Central memory CD8-positive, alpha-beta T cell (primary cell): ENCODE results near the gene BTBD16.

Source experiments
- ATAC-seq: fragments of 150-1000 bp; cut with Tn5 transposase; replicated peaks from 2 replicates; pipeline ENCODE4 v1.10.0; 2022; ENCODE audit warnings: mild to moderate bottlenecking, moderate FRiP score, moderate number of reproducible peaks; ENCODE audit not compliant: poor library complexity, severe bottlenecking; ENCODE audit errors: extremely low read depth
- DNase-seq, 2 donors: peaks; one replicate each; pipeline ENCODE4 v3.0.0; 2021; ENCODE audit warnings: low spot score in 2 of 2
- H3K27ac Mint-ChIP-seq: one replicate; pipeline ENCODE4 v1.8.0; 2022; ENCODE audit warnings: low read depth, mild to moderate bottlenecking, moderate library complexity, mixed read lengths
- H3K27me3 Mint-ChIP-seq: one replicate; pipeline ENCODE4 v1.8.0; 2022; ENCODE audit warnings: mixed read lengths
- H3K36me3 Mint-ChIP-seq: one replicate; pipeline ENCODE4 v1.8.0; 2022; ENCODE audit warnings: mild to moderate bottlenecking, moderate library complexity, mixed read lengths; ENCODE audit not compliant: insufficient read depth
- H3K4me1 Mint-ChIP-seq: one replicate; pipeline ENCODE4 v1.8.0; 2022; ENCODE audit warnings: mixed read lengths
- H3K4me3 Mint-ChIP-seq: one replicate; pipeline ENCODE4 v1.8.0; 2022; ENCODE audit warnings: mild to moderate bottlenecking, moderate library complexity, mixed read lengths
- H3K9me3 Mint-ChIP-seq: one replicate; pipeline ENCODE4 v1.8.0; 2022; ENCODE audit warnings: mixed read lengths

The BTBD16 gene

DNA sequence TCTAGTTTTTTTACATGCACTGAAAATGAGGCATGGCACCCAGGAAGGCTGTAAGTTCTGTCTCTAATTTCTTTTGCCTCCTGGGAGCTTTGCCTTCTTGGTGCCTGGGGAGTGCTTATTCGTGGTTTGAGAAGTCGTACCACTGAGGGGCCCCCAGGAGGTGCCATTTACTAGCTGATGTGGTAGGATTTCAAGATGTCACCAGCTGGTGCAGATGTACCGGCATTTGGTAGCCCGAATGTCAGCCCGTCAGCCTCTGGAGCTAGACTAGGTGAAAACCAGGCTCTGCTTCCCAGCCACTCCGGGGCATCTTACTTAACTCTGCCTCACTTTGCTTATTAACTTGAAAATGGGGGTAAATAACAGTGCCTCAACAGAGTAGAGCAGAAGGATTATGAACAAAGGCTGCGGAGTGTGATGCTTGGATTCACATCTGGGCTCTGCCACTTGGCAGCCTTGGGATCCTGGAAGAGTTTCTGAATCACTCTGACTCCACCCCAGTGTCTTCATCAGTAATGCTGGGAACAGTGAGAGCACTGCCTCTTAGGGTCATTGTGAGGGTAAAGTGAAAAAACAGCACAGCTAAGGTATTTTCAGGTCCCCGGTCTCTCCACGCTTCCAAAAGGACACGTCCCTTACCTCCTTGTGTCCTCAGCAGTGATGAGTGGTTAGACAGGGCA, 31.4 kb upstream of the BTBD16 start:
- H3K36me3 Mint-ChIP-seq, result no peaks in the 10 kb centered on the region
- ATAC-seq (no peak), DNase-seq (no peak)
- H3K27me3 Mint-ChIP-seq, result peaks cover 17% of the 10 kb centered on the region
- no peaks in the 10 kb centered on the region for H3K4me1 Mint-ChIP-seq
- H3K27ac Mint-ChIP-seq, result no peak overlapping the region
- no peak overlapping the region for H3K4me3 Mint-ChIP-seq
- no peaks in the 10 kb centered on the region for H3K9me3 Mint-ChIP-seq

DNA sequence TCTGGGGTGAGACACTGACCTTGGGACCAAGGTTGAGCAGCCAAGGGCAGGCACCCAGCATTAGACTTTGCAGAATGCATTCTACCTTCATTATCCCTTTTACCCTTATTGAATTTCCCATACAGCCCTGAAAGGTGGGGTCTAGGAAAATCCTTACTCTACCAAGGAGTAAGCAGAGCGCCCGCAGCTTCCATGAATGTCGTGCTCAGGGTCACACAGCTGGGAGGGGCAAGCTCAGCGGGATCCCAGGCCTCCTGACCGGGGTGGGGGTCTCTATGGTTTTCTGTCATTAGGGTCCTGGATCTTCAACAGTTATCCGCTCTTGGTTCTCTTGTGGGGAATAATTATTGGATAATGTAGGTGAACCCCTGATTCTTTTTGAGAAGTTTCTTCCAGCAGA, 30.7 kb upstream of the BTBD16 start:
- H3K27ac Mint-ChIP-seq, result no peak overlapping the region
- no peaks in the 10 kb centered on the region for H3K36me3 Mint-ChIP-seq
- ATAC-seq (no peak), DNase-seq (no peak)
- H3K27me3 Mint-ChIP-seq, result peaks cover 17% of the 10 kb centered on the region
- no peak overlapping the region for H3K4me3 Mint-ChIP-seq
- H3K4me1 Mint-ChIP-seq, result no peaks in the 10 kb centered on the region
- no peaks in the 10 kb centered on the region for H3K9me3 Mint-ChIP-seq

DNA sequence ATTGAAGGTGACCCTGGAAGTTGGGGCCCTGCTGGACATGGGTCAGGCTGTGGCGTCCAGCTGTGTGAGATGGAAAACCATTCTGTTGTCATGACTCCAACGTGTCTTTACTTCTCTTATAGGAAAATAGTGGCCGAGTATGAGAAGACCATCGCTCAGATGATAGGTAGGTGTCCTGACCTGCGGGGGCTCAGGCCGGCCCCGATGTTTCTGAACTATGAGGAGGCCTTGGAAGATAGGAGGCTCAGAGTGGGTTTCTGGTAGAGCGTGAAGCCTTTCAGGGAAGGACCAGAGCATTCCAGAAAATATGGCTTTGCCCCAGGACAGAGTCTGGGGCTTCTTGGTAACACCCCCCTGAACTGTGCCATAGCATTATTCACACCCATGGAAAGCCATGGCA, 29.3 kb upstream of the BTBD16 start:
- H3K4me3 Mint-ChIP-seq, result no peak overlapping the region
- H3K27me3 Mint-ChIP-seq, result peaks cover 14% of the 10 kb centered on the region
- no peaks in the 10 kb centered on the region for H3K9me3 Mint-ChIP-seq
- no peaks in the 10 kb centered on the region for H3K36me3 Mint-ChIP-seq
- H3K27ac Mint-ChIP-seq, result no peak overlapping the region
- H3K4me1 Mint-ChIP-seq, result no peaks in the 10 kb centered on the region
- DNase-seq (no peak), ATAC-seq (no peak)

DNA sequence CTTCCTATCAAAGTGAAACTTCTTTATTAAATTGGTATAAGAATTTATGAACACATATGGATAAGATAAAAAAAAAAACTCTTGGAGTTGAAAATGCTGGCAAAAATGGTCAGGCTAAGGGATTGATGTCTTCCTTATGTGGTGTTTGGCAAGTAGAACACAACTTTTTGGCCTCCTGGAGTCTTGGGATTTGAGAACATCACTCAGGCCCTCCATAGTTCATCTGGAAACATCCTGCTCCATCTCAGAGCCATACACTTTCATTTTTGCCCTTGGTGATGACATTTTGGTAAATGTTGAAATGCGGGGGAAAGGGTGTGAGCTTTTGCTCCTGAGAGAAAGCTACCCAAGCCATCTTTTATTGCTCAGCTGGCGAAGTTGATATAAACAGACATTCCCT, 27.5 kb upstream of the BTBD16 start:
- no peaks in the 10 kb centered on the region for H3K36me3 Mint-ChIP-seq

DNA sequence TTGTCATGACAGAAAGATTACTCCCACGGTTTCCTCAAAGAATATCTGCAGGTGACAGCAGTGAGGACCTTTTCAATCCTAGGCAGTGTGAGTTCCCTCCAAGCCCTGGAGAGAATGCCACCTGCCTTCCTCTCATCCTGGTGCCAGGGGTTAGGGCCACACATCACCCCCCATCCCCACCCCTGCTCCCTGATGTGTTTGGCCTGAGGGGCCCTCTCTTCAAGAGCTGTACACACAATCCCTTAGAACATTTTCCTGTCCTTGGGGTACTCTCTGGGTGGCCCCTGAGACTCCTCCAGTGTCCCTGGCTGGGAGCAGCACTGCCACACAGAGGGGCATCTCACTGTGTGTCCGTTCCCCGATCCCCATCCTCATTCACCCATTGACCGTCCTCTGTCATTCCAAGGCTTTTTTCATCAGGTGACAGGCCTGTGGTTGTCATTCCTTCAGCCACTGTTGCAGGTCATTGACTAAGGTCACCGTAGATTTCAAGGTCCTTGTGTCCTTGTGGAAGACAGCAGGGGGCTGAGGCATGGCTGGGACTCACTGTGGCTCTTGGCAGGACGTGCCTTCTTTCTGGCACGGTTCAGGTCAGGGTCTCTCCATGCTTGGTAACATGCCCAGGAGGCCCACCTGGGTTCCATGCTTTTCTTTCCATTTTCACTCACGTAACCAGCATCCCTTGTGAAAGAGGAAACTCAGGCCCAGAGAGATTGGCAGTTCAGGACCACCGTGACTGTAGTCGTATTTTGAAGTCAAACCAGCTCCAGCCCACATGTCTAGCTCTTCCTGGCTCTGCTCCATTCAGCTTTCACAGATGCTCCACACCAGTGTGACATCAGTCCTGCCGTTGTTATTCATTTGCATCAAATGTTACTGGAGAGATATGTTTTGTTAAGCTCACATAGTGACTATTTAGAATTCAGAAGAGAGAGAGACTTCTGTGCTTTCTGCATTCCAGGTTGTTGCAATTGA, 26.8 kb upstream of the BTBD16 start:
- Mint-ChIP-seq H3K27ac (no peak overlapping the region), H3K9me3 (no peaks in the 10 kb centered on the region), H3K36me3 (no peaks in the 10 kb centered on the region), H3K4me1 (no peaks in the 10 kb centered on the region), H3K4me3 (no peak overlapping the region), H3K27me3 (peaks cover 30% of the 10 kb centered on the region)
- no peak for ATAC-seq
- no peak for DNase-seq

More for the DNA sequence above, 27.5 kb upstream of the BTBD16 start:
- no peaks in the 10 kb centered on the region for H3K4me1 Mint-ChIP-seq
- H3K9me3 Mint-ChIP-seq, result no peaks in the 10 kb centered on the region
- no peak for ATAC-seq
- no peak overlapping the region for H3K27ac Mint-ChIP-seq
- DNase-seq, result no peak
- no peak overlapping the region for H3K4me3 Mint-ChIP-seq
- H3K27me3 Mint-ChIP-seq, result peaks cover 22% of the 10 kb centered on the region

DNA sequence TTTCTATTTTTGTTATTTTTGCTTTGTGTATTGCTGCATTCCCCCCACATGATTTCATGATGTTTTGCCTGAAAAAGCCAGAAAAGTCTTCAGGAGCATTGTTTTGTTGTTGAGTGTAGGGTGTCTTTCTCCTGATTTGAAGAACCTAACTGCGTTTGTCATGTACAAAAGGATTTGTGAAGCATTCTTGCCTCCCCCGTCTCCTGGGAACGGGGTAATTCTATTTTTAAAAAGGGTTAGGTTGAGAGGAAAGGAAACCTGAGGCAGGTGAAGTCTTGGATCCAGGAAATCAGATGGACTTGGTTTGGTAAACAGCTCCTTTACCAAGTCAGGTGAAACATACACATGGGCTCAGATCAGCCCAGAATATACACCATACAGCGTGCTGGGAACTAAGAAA, 26.0 kb upstream of the BTBD16 start:
- H3K27ac Mint-ChIP-seq, result no peak overlapping the region
- no peak for DNase-seq
- no peaks in the 10 kb centered on the region for H3K9me3 Mint-ChIP-seq
- no peaks in the 10 kb centered on the region for H3K4me1 Mint-ChIP-seq
- H3K27me3 Mint-ChIP-seq, result peaks cover 36% of the 10 kb centered on the region
- no peak for ATAC-seq
- no peak overlapping the region for H3K4me3 Mint-ChIP-seq
- H3K36me3 Mint-ChIP-seq, result no peaks in the 10 kb centered on the region

DNA sequence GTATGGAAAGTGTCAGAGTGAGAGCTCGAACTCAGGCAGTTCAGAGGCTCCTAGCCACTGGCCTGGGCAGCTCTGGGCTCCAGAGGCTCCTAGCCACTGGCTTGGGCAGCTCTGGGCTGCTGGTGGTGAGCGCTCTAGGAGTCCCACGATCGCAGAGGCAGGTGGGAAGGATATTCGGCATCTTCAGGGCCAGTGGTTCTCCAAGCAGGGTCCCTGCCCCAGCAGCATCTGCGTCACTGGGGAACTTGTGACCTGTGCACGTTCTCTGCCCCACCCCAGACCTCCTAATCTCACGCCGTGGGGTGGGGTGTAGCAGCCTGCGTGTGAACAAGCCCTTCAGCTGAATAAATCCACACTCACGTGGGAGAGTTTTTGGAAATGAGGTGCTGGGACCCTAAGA, 25.2 kb upstream of the BTBD16 start:
- H3K27ac Mint-ChIP-seq, result no peak overlapping the region
- H3K36me3 Mint-ChIP-seq, result no peaks in the 10 kb centered on the region
- DNase-seq, result no peak
- no peaks in the 10 kb centered on the region for H3K9me3 Mint-ChIP-seq
- no peak overlapping the region for H3K4me3 Mint-ChIP-seq
- H3K4me1 Mint-ChIP-seq, result no peaks in the 10 kb centered on the region
- peaks cover 36% of the 10 kb centered on the region for H3K27me3 Mint-ChIP-seq
- no peak for ATAC-seq

DNA sequence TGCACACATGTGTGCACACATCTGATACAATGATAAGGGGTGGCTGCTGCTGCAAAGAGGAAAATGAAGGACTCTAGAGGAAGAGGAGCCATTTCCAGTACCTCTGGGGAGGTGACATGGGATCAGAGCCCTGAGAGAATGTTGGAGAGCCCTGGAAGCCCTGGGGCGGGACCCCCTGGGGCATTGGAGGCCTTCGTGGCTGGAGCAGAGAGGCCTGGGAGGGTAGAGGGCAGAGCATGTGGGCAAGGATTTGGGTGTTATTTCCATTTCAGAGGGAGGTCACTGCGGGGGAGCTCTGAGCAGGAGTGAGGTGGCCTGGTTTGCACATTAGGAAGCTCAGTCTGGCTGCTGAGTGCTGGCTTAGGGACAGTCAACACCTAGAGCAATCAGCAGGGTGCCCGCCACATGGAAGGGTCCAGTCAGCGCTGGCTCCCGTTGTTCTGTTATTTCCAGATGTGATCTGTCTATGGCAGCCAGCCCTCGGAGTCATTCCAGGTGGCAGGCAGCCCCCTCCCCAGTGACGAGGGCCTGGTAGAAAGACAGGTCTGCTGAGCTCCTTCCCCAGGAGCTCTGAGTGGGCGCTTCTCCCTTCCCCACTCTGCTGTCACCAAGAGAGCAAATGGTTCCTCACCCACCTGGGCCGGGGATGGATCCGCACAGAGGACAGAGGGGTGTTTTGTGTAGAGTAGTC, 24.1 kb upstream of the BTBD16 start:
- H3K4me1 Mint-ChIP-seq, result no peaks in the 10 kb centered on the region
- ATAC-seq (no peak), DNase-seq (no peak)
- H3K27ac Mint-ChIP-seq, result no peak overlapping the region
- peaks cover 36% of the 10 kb centered on the region for H3K27me3 Mint-ChIP-seq
- H3K9me3 Mint-ChIP-seq, result no peaks in the 10 kb centered on the region
- no peak overlapping the region for H3K4me3 Mint-ChIP-seq
- H3K36me3 Mint-ChIP-seq, result no peaks in the 10 kb centered on the region

DNA sequence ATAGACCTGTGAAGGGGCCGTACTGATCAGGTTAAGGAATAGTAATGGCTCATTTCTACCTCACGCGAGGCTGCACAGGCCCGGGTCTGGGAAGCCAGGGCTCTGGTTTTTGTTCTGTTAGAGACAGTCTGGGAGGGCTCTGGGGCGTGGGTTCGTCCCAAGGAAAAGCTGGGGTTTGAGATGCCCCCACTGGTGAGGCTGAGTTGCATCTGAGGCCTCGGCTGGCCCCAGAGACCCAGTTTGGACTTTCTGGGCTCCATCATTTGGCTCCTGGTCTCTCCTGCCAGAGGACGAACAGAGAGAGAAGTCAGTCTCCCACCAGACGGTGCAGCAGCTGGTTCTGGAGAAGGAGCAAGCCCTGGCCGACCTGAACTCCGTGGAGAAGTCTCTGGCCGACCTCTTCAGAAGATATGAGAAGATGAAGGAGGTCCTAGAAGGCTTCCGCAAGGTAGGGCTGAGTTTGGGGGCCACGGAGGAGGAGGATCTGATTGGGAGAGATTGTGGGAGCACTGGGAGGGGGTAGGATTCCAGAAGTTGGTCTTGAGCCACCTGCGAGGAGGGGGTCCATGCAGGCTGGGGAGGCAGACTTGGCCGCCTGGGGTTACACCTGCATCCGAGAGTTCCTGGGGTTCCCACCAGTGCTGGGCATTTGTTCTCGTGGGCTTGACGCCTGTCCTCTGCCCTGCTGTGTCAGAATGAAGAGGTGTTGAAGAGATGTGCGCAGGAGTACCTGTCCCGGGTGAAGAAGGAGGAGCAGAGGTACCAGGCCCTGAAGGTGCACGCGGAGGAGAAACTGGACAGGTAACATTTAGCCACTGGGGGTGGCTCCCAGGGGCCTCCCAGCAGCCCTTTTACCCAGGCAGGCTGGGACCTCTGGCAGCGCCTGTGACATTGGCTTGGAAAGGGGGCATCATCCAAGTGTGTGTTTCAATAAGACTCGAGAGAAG, 22.5 kb upstream of the BTBD16 start:
- no peaks in the 10 kb centered on the region for H3K4me1 Mint-ChIP-seq

DNA sequence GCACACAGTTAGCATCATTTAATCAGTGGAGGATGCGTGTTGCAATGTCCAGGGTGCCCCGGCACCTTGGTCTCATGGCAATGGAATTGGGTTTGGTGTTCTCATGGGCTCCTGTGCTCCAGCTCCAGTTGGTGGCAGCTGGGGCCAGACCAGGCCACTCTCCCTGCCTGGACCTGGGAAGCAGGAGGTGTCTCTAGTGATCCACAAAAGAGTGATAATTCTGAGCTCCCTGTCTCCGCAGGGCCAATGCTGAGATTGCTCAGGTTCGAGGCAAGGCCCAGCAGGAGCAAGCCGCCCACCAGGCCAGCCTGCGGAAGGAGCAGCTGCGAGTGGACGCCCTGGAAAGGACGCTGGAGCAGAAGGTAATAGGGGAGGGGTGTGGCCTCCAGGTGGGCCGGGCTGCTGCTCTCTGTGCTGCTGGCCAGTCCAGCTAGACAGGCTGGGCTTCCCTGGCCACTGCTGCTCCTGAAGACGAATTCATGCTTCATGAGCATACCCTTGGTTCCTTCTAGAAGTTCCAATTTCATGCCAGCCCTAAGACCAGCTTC, 21.7 kb upstream of the BTBD16 start:
- DNase-seq, result no peak
- ATAC-seq, result no peak
- Mint-ChIP-seq H3K27me3 (peaks cover 36% of the 10 kb centered on the region), H3K4me1 (no peaks in the 10 kb centered on the region), H3K4me3 (no peak overlapping the region), H3K27ac (no peak overlapping the region), H3K9me3 (no peaks in the 10 kb centered on the region), H3K36me3 (no peaks in the 10 kb centered on the region)

More for the DNA sequence above, 22.5 kb upstream of the BTBD16 start:
- no peak overlapping the region for H3K4me3 Mint-ChIP-seq
- H3K9me3 Mint-ChIP-seq, result no peaks in the 10 kb centered on the region
- H3K27me3 Mint-ChIP-seq, result peaks cover 36% of the 10 kb centered on the region
- DNase-seq (no peak), ATAC-seq (no peak)
- H3K27ac Mint-ChIP-seq, result no peak overlapping the region
- H3K36me3 Mint-ChIP-seq, result no peaks in the 10 kb centered on the region

DNA sequence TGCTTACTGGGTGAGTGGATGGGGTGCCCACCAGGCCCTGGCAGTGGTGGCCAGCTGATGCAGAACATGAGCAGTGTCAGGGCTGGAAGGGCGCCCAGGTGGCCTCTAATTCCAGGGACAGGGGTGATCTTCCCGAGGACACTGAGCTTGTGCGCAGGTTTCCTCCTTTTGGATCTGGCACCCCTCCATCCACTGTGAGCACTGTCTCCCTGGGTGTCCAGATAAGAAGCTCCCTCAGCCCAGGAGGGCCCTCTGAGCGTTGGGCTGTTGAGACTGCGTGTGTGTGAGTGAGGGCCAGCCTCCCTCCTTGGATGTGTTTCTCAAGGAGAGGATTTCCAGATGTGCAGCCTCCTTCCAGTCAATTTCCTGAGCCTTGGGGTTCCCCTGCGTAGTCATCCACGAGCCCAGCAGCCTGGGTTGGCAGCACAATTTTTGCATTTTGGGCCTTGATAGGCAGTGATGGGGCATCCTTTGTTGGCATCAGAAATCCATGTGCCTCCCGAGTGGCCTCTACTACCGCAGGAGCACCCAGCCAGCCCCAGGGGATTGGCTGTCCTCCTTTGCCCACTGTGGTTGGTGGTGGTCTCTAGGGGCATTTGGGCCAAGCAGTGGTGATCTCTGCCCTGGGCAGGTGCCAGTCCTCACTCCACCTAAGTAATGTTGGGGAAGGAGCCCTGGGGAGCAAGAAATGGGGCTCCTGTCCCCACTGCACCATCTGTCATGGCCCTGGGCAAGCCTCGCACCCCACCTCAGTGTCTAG, 20.9 kb upstream of the BTBD16 start:
- no peak for DNase-seq
- H3K9me3 Mint-ChIP-seq, result no peaks in the 10 kb centered on the region
- H3K36me3 Mint-ChIP-seq, result no peaks in the 10 kb centered on the region
- no peak overlapping the region for H3K4me3 Mint-ChIP-seq
- no peaks in the 10 kb centered on the region for H3K4me1 Mint-ChIP-seq
- H3K27ac Mint-ChIP-seq, result no peak overlapping the region
- peaks cover 40% of the 10 kb centered on the region for H3K27me3 Mint-ChIP-seq
- ATAC-seq, result no peak
